ENCODE data around the gene CLDN2. TPM values are rescaled to one million over a fixed set of nuclear protein-coding genes. Genes with fewer than 3 reads are reported as not detected.

CLDN2 gene
- total RNA-seq, 1 experiment from 2014 or later: 17.6 TPM

DNA sequence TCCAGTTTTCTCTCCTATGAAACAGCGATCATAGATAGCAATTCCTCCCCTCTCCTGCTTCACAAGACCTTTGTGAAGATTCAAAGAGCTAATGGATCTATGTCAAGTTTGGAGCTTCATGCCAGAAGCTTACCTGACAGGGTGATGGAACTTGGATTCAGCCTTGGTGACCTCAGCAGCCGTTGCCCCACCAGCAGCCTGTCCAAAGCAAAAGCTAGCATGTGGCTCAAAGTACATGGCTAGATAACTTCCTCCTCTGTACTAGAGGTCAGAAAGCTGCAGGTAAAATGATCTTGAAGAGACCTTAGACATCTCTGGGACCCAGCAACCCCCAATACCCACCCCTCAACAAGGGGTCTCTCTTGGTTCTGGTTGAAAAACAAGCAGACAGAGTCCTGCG is 18.9 kb upstream of the CLDN2 start:
- H3K36me3 Mint-ChIP-seq (ENCODE audit: insufficient read depth, unreplicated experiment): no peaks in the 10 kb centered on the region
- CTCF ChIA-PET: no interaction called here
- intact Hi-C loops (cut with micrococcal nuclease; ENCODE audit: unreplicated experiment): no loop called here
- no peaks in the 10 kb centered on the region for H3K9me3 Mint-ChIP-seq (ENCODE audit: low read depth, unreplicated experiment)
- BruUV-seq (replicated peaks): no TSS peak
- H3K4me1 Mint-ChIP-seq (ENCODE audit: low read depth, unreplicated experiment): peaks cover 40% of the 10 kb centered on the region
- no peak overlapping the region for H3K27ac Mint-ChIP-seq (ENCODE audit: unreplicated experiment)
- H3K27me3 Mint-ChIP-seq (ENCODE audit: unreplicated experiment): no peaks in the 10 kb centered on the region
- TF ChIP-seq, protein P1, sequence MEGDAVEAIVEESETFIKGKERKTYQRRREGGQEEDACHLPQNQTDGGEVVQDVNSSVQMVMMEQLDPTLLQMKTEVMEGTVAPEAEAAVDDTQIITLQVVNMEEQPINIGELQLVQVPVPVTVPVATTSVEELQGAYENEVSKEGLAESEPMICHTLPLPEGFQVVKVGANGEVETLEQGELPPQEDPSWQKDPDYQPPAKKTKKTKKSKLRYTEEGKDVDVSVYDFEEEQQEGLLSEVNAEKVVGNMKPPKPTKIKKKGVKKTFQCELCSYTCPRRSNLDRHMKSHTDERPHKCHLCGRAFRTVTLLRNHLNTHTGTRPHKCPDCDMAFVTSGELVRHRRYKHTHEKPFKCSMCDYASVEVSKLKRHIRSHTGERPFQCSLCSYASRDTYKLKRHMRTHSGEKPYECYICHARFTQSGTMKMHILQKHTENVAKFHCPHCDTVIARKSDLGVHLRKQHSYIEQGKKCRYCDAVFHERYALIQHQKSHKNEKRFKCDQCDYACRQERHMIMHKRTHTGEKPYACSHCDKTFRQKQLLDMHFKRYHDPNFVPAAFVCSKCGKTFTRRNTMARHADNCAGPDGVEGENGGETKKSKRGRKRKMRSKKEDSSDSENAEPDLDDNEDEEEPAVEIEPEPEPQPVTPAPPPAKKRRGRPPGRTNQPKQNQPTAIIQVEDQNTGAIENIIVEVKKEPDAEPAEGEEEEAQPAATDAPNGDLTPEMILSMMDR (IDR thresholded peaks at IDR 0.05; ENCODE audit: unreplicated experiment): no peak
- no peak for DNase-seq
- H3K4me3 Mint-ChIP-seq (ENCODE audit: low read depth, unreplicated experiment): no peak overlapping the region

GRCh38 chrX:106901781-106902219 is 18.4 kb upstream of the CLDN2 start:
- CTCF ChIA-PET: no interaction called here
- Mint-ChIP-seq H3K9me3 (ENCODE audit: low read depth, unreplicated experiment) (no peaks in the 10 kb centered on the region), H3K4me3 (ENCODE audit: low read depth, unreplicated experiment) (no peak overlapping the region), H3K36me3 (ENCODE audit: insufficient read depth, unreplicated experiment) (no peaks in the 10 kb centered on the region), H3K4me1 (ENCODE audit: low read depth, unreplicated experiment) (peaks cover 41% of the 10 kb centered on the region), H3K27ac (ENCODE audit: unreplicated experiment) (no peak overlapping the region), H3K27me3 (ENCODE audit: unreplicated experiment) (no peaks in the 10 kb centered on the region)
- TF ChIP-seq, protein P1 (IDR thresholded peaks at IDR 0.05; ENCODE audit: unreplicated experiment): no peak
- BruUV-seq (replicated peaks): no TSS peak
- no peak for DNase-seq
- intact Hi-C loops (cut with micrococcal nuclease; ENCODE audit: unreplicated experiment): no loop called here

DNA sequence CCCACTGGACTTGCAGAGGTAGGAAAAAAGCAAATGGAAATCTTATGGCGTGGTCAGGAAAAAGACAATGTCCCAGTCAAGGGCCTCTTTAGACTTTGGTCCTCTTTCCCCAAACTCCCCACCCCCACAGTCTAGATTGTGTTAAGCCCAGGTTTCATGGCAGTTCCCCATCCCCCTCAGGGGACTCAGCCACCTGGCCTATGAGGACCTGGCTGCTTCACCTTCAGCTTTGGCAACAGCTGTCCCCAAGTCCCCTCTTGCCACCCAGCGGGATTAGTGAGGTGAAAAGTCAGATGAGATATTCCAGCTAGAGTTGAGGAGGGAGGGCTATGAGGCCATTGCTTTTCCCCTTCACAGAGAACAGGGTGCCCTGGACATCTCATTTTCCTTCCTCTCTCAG is 17.5 kb upstream of the CLDN2 start:
- CTCF ChIA-PET: no interaction called here
- no peaks in the 10 kb centered on the region for H3K36me3 Mint-ChIP-seq (ENCODE audit: insufficient read depth, unreplicated experiment)
- H3K4me3 Mint-ChIP-seq (ENCODE audit: low read depth, unreplicated experiment): no peak overlapping the region
- TF ChIP-seq, protein P1 (IDR thresholded peaks at IDR 0.05; ENCODE audit: unreplicated experiment): no peak
- H3K9me3 Mint-ChIP-seq (ENCODE audit: low read depth, unreplicated experiment): no peaks in the 10 kb centered on the region
- intact Hi-C loops (cut with micrococcal nuclease; ENCODE audit: unreplicated experiment): no loop called here
- peaks cover 48% of the 10 kb centered on the region for H3K4me1 Mint-ChIP-seq (ENCODE audit: low read depth, unreplicated experiment)
- DNase-seq: no peak
- no peak overlapping the region for H3K27ac Mint-ChIP-seq (ENCODE audit: unreplicated experiment)
- BruUV-seq (replicated peaks): no TSS peak
- no peaks in the 10 kb centered on the region for H3K27me3 Mint-ChIP-seq (ENCODE audit: unreplicated experiment)

DNA sequence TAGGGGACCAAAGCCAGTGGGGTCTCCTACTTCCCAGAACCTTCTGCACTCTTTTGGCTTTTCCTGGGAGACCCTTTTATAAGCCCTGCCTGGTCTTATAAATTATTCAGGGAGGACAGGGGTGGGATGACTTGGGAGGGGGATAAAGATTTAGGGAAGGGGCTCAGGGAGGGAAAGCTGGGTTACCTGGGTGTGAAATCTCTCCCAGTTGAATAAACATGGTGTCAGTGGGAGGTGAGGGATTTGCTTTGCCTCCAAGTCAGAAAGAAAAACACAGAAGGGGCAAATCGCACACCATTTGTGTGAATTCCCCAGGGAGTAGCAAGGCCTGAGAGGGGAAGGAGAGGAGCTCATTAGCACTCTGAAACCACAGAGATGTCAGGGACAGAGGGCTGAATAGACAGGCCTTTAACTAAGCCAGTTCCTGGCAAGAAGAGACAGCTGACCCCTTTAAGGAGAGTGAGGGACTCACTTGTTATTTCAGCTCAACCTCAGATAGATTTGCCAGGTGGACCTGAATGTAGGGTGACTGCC is 16.8 kb upstream of the CLDN2 start, which contains the start of gene RIPPLY1:
Gene RIPPLY1, minus strand, starts transcription at position 51 of the 534 bp plus-strand sequence. CDS start 54 bp downstream, outside the sequence.
- Mint-ChIP-seq H3K4me3 (ENCODE audit: low read depth, unreplicated experiment) (no peak within 1 kb of the TSS), H3K27ac (ENCODE audit: unreplicated experiment) (no peak within 1 kb of the TSS), H3K27me3 (ENCODE audit: unreplicated experiment) (no peaks in the 10 kb centered on the region), H3K9me3 (ENCODE audit: low read depth, unreplicated experiment) (no peaks in the 10 kb centered on the region), H3K36me3 (ENCODE audit: insufficient read depth, unreplicated experiment) (no peaks in the 10 kb centered on the region), H3K4me1 (ENCODE audit: low read depth, unreplicated experiment) (peaks cover 50% of the 10 kb centered on the region)
- no TSS peak for BruUV-seq (replicated peaks)
- intact Hi-C loops (cut with micrococcal nuclease; ENCODE audit: unreplicated experiment): no loop called here
- CTCF ChIA-PET: no interaction called here
- DNase-seq: no peak
- TF ChIP-seq, protein P1 (IDR thresholded peaks at IDR 0.05; ENCODE audit: unreplicated experiment): no peak
